A204.1 (cell line): ENCODE results near the gene POLR3F.
A peak's percentile ranks its signal among the peaks of the same experiment; 100 is the strongest.
"Not testable (repeated sequence)": the region's sequence is repeated elsewhere in the genome, so short reads cannot be mapped to it uniquely, and the experiment has no call there.

Source experiments
- FAIRE-seq: peaks from 2 replicates; lab custom pipeline; 2012; peaks lifted over from hg19 to GRCh38; lab: Jason Lieb, UNC

The POLR3F gene

DNA sequence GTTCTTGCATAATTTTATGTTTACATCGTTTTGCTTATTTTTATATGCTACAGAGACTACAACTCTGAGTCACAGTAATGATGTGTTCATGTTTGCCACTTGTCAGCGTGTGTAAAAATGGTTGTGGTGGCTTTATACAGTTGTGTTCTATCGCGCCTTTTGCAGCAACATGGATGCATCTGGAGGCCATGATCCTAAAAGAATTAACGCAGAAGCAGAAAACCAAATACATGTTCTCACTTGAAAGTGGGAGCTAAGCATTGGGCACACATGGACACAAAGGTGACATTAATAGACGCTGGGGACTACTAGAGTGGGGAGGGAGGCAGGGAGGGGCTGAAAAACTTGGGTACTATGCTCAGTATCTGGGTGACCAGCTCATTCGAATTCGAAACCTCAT, 39.6 kb downstream of the POLR3F start:
- no peak for FAIRE-seq

DNA sequence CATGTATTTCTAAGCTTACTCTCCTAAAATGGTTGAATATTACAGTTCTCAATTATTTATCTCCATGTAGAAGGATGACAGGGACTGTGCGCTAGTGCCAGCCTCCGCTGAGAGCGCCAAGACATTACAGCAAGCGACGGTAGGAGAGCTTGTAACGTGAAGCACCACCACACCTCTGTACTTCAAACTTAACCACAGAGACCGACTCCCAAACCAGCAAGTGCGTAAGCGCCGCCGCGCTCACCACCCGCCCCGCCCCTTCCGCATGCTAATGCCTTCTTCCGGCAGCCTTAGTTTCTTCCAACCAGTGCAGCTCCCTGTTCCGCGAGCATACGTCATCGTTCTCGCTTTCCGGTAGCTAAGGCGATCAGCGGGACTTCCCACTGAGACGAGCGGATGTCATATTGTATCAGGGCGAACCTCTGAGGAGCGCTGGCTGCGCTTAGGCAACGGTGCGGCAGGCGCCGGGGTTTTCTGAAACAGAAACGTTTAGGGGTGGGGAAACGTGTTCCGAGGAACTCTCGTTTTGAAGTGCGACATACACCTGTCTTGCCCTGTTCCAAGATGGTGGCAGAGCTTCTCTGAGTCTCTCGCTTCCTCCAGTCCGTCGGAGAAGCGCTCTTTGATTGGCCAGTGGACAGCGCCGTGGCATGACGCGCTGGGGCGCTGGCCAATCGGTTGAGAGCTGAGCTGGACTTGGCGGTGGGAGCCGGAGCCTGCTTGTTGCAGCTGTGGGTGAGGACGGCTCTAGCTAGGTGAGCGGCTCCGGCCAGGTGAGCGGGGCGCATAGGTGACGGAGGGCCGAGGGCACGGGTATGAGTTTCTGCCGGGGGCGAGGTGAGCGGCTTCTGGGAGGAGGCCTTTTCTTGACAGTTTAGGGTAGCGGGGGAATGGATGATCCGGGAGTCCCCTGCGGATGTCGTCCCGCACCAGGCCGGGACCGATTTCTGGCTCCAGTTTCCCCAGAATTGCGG, 40.3 kb downstream of the POLR3F start, which contains the start of gene SEC23B:
TSS of gene SEC23B (plus strand) at position 723 of the 974 bp plus-strand sequence. CDS start 2,896 bp downstream, outside the sequence.
- peak; percentile 92 for FAIRE-seq

DNA sequence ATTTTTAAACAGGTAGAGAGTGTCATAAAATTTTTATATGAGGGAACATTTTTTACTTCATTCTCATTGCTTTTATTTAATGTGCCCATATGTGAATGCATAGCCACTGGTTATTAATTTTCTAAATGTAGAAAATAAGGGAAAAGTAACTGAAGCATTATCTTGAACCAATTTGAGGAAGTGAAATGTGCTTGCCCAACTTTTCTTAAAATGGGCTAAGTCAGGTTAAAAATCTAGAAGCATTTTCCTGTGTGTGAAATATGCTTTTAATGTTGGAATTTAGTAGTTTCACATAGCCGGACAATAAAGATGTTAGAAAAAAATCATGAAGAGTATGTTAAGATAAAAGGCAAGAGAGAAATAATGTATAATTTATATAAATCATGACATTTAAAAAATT, 44.4 kb downstream of the POLR3F start:
- no peak for FAIRE-seq

DNA sequence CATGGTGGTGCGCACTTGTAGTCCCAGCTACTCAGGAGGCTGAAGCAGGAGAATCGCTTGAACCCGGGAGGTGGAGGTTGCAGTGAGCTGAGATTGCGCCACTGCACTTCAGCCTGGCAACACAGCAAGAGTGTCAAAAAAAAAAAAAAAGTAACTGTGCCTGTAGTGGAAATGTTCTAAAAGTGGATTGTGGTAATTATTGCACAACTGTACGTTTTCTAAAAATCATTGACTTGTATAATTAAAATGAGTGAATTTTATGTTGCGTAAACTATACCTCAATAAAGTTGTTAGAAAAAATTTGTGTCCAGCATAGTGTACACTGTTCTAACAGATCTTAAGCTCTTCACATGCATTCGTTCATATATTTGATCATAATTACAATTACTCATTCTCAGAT, 46.0 kb downstream of the POLR3F start:
- no peak for FAIRE-seq

GRCh38 chr20:18514127-18514526, 46.9 kb downstream of the POLR3F start:
- FAIRE-seq: no peak

DNA sequence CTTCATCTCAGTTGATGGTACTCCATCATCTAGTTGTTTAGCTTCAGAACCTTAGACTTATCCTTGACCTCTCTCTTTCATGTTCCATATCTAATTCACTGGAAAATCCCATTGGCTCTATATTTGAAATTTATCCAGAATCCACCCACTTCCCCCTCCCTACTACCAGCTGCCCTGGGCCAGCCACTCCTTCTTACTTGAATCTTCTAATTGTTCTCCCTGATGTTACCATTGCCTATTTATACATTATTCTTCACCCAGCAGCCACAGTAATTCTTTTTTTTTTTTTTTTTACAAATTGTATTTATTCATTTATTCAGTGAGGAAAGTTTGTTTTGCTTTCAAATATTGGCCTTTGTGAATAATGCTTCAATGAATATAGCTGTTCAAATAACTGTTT, 48.8 kb downstream of the POLR3F start:
- no peak for FAIRE-seq

GRCh38 chr20:18522066-18522465, 54.9 kb downstream of the POLR3F start:
- FAIRE-seq: not testable (repeated sequence)

DNA sequence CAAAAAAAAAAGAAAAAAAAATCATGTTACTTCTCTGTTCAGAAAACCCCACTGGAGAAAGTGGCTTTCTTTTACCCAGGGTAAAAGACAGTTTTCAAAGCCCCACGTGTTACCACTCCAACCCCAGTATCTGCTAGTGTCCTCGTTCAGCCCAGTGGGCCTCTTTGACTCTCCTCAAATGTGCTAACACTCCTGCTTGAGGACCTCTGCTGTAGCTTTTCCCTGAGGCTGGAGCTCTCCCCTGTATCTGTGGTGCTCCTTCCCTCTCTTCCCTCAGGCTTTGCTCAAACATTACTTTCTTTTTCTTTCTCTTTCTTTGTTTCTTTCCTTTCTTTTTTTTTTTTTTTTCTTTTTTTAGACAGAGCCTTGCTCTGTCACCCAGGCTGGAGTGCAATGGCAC, 55.9 kb downstream of the POLR3F start:
- FAIRE-seq: no peak

DNA sequence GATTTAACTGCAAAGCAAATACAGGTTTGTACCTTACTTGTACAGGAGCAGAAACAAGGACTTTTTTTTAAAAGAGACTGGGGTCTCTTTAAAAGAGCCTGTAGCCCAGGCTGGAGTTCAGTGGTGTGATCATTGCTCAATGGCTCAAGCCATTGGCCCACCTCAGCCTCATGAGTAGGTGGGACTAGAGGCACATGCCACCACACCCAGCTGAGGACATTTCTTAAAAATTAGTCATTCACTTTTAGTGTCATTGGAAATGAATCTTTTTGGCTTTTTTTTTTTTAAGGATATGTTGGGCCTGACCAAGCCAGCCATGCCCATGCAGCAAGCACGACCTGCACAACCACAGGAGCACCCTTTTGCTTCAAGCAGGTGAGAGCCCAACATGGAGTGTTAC, 57.5 kb downstream of the POLR3F start:
- no peak for FAIRE-seq

- FAIRE-seq: not testable (repeated sequence)
These were observed 59.6 kb downstream of the POLR3F start for GRCh38 chr20:18526761-18527160.

DNA sequence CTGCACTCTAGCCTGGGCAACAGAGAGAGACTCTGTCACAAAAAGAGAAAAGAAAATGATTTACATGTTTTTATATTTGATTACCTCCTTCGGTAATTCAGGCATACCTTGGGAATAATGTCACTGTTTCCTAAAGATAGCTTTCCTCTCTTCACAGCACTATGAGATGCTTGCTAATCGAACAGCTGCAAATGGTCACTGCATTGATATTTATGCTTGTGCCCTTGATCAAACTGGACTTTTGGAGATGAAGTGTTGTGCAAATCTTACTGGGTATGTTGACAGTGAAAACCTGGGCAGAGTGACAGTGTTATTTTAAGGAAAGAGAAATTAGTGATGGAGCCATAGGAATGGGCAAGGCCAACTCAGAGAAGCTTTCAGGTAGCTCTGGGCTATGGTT, 60.1 kb downstream of the POLR3F start:
- FAIRE-seq: no peak

- FAIRE-seq: no peak
These were observed 60.6 kb downstream of the POLR3F start for GRCh38 chr20:18527836-18528235.

DNA sequence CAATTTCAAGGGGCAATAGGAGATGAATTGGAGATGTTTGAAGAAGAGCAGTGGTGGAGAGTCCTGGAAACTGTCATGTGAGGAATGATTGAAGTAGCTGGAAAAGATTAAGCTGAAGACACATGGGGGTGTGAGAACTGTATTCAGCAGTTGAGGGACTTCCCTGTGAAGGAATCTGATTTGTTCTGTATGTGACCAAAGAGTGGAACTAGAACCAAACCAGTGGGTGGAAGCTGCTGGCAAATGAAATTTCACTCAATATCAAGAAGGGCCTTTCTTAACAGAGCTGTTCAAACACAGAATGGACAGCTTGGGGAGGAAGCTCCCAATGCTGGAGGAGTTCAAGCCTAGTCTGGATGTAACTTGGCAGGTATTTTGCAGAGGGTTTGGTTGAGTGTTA, 61.9 kb downstream of the POLR3F start:
- no peak for FAIRE-seq

- no peak for FAIRE-seq
These were observed 65.4 kb downstream of the POLR3F start for GRCh38 chr20:18532626-18533025.

GRCh38 chr20:18533491-18533890, 66.3 kb downstream of the POLR3F start:
- FAIRE-seq: no peak

DNA sequence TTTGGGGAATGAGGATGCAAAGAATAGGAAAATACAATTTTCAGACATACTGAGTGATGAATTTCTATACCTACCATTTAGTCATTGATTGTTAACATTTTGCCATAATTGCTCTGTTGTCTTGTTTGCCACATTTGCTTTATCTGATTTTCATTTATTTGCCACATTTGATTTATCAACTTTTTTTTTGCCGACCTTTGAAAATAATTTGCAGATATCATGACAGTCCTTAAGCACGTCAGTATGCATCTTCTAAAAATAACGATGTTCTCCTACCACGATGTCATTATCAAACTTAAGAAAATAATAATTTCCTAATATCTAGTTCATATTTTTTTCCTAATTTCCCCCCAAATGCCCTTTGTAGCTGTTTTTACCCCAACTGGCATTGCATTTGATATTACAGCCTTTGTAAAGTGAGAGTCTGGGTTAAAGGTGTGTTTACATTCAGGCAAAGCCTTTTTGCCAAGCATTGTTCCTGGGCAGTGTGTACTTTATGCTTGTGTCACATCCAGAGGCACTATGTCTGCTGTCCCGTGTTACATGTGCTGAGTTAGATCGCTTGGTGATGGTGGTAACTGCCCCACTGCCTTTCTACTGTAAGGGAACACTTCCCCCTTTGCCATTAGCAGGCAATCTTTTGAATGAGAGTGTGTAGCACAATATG, 66.9 kb downstream of the POLR3F start:
- no peak for FAIRE-seq
